ENCODE results near the gene DNAJB12. TPM values are rescaled to one million over a fixed set of nuclear protein-coding genes. Genes with fewer than 3 reads are reported as not detected.
"Not testable (repeated sequence)": the region's sequence is repeated elsewhere in the genome, so short reads cannot be mapped to it uniquely, and the experiment has no call there.

DNAJB12 gene
- total RNA-seq, 2 donors from 2014 or later, result 25.3 to 26.4 TPM

DNA sequence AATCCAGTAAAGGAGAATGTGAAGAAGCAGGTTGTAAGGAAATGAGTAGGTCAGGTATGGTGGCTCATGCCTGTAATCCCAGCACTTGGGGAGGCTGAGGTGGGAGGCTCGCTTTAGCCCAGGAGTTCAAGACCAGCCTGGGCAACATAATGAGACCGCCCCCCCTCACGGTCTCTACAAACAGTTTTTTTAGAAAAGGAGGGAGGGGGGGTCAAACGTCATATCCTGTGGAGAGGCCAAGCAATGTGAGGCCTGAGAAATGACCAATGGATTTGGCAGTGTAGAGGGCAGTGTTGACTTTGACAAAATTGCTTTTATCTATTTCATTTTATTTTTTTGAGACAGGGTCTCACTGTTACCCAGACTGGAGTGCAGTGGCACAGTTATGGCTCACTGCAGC, 2.3 kb upstream of the DNAJB12 start:
- intact Hi-C loops (cut with DNase I), result loop anchor here in 1 of 2 donors (10.0 kb wide), 1 partner anchor 1128 kb away; no protein-coding TSS in a partner anchor
- peak; percentile 8 for DNase-seq (ENCODE audit: low spot score)

DNA sequence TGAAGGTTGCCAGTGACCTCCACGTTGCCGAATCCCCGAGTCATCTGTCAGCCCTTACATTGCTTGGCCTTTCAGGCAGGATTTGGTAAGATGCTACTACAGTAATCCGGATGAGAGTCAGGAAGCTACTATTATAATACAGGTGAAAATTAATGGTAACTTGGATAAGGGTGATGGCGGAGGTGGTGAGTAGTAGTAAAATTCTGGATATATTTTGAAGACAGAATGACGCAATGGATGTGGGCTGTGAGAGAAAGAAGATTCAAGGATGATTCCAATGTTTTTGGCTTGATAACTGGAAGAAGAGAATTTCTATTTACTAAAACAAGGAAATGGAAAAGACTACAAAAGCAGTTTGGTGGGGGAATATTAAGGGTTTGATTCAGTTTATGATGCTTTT, 1.4 kb upstream of the DNAJB12 start:
- intact Hi-C loops (cut with DNase I), result loop anchor here in 1 of 2 donors (10.0 kb wide), 1 partner anchor 1129 kb away; no protein-coding TSS in a partner anchor
- peak; percentile 38 for DNase-seq (ENCODE audit: low spot score)

DNA sequence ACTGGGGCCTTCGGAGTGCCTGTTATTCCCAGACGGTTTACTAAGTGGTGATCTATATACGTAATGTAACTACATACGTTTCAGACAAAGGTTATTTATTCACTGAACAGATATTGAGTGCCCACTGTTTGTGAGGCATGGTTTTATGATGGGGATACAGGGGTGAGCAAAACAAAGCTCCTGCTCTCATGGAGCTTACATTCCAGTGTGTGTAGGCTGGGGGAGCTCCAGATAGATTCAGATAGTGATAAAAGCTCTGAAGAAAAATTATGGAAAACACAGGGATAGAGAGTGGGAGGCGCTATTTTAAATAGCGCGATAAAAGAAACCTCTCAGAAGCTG, 466 bp upstream of the DNAJB12 start:
- intact Hi-C loops (cut with DNase I), result loop anchor here in 1 of 2 donors (10.0 kb wide), 1 partner anchor 1130 kb away; no protein-coding TSS in a partner anchor
- DNase-seq (ENCODE audit: low spot score), result no peak

DNA sequence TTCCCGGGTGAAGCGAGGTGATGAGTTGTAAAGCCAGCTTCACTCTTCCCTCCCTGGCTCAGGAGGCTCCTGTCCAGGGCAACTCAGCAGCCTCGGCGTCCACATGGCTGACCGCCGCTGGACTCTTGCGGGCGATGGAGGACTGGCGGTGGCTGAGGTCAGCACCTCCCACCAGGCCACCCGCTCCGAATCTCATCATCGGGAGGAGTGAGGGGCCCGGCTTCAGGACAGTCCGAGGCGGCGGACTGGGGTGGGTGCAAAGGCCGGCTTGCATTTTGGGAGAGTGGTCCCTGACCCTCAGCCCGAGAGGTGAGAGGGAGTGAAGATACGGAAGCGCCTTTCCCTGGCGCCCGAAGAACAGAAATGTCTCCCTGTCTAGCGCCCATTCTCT, 759 bp downstream of the DNAJB12 start:
- DNase-seq (ENCODE audit: low spot score), result no peak
- intact Hi-C loops (cut with DNase I), result loop anchor here in 1 of 2 donors (10.0 kb wide), 1 partner anchor 1131 kb away; no protein-coding TSS in a partner anchor

DNA sequence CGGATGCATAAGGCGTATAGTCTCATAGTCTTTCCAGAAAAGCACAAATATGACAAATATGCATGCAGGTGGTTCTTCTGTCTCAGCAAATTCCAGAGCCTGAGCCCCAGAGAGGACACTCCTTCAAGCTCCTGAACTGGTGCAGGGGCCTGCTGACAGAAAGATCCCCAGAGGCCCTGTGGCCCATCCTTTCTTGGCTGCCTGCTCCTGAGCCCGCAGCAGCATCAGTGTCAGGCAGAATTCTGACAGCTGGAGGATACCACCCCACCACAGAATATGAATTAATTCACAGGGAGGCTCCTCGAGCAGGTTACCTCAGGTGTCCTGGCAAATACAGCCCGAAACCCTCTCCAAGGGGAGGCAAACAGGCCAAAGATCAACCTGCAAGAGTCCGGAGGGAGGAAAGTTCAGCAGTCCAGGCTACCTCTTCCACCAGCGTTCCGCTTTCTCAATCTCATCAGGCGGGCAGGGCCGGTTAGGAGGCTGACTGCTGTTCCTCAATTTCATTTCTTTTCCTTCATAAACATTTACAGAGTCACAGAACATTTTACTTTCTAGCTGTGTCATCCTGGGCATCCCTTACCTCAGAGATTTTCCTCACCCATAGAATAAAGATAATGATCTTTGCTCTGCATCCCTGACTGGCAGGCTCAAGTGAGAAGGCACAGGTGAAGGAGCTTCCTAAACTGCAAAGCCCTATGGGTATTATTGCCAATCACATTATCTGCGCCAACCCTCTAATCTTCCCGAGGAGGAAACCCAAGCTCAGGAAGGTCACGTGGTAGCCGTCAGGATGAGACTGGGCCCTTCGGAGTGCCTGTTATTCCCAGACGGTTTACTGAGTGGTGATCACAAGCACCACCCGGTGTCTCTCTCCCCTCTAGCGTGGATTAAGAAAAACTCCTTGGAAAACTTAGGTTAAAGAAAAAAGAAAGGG, 1.4 kb downstream of the DNAJB12 start:
- intact Hi-C loops (cut with DNase I), result loop anchor here in 1 of 2 donors (10.0 kb wide), 1 partner anchor 1132 kb away; no protein-coding TSS in a partner anchor
- DNase-seq (ENCODE audit: low spot score), result no peak

DNA sequence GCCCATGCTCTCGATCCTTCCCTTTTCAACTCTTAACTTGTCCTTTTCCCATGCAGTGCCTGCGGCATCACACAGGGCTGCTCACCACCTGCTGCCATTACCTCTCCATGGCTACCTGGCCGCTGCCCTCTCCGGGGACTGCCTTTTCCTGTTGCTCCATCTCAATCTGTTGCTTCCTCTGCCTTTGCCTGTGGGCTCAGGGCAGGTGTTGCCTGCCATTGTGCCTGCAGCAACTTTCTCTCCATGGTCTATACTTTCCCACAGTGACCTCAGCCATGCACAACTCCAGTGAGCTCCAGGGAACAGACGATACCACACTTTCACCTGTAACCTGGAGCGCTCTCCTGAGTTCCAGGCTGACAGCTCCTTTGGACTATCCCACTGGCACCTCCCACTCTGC, 3.2 kb downstream of the DNAJB12 start:
- intact Hi-C loops (cut with DNase I), result loop anchor here in 1 of 2 donors (10.0 kb wide), 1 partner anchor 1133 kb away; no protein-coding TSS in a partner anchor
- no peak for DNase-seq (ENCODE audit: low spot score)

DNA sequence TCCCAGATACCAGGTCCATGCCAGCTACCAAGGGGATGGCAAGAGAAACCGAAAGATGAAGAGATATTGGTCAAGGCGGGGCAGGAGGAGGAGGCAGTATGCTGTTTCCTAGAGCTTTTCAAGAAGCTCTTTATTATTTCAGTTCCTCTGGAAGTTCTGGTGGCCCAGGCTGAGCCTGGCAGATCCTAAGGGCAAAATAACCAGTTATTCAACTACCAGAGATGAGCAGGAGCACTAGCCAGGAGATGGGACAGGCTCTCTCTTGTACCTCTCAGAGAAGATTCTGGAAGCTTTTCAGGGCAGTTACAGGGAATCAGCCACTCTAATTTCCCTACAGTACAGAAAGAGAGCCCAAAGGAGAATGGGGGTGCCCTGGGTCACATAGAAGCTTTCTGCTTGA, 5.3 kb downstream of the DNAJB12 start:
- no peak for DNase-seq (ENCODE audit: low spot score)
- intact Hi-C loops (cut with DNase I), result no loop called here

DNA sequence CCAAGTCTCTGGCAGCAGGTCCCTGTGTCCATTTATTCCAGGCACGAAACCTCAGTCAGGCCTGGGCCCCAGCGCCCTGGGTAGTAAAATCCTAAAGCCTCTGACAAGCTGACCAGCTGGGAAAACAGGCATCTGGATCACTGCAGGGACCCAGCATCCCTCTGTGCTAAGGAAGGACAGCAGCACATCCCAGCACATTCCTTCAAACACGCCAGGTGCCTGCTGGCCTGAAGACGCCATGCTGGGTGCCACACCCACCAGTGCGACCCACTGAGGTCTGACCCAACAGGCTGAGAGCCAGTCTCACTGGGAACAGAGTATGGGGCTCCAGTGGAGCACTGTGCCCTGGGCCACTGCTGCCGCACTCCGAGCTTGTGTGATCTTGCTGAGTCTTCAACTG, 6.4 kb downstream of the DNAJB12 start:
- DNase-seq (ENCODE audit: low spot score), result no peak
- intact Hi-C loops (cut with DNase I), result no loop called here

DNA sequence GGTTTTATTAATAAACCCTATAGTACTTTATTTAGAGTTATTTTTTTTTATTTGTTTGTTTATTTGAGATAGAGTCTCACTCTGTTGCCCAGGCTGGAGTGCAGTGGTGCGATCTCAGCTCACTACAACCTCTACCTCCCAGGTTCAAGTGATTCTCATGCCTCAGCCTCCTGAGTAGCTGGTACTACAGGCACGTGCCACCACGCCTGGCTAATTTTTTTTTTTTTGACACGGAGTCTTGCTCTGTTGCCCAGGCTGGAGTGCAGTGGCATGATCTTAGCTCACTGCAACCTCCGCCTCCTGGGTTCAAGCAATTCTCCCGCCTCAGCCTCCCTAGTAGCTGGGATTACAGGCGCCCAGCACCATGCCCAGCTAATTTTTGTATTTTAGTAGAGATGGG, 8.6 kb downstream of the DNAJB12 start:
- DNase-seq (ENCODE audit: low spot score); intact Hi-C loops (cut with DNase I): not testable (repeated sequence)

DNA sequence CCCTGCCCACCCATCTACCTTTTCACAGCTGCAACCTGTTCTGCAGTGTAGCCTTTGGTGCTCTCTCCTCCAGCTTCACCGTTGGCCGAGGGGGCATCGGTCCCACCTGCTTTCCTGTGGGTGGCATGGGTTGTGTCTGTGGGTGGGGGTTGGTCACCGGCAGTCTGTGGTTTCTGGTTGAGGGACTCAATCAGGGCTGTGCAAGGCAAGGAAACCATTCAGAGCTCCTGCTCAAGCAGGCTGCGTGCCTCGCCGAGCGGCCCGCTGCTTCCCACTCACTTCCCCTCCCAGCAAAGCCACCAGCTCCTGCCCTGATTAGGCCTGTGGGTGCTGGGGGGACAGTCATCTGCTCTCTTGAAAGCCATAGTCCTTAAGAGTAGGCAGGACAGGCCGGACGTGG, 9.8 kb downstream of the DNAJB12 start:
- intact Hi-C loops (cut with DNase I), result no loop called here
- no peak for DNase-seq (ENCODE audit: low spot score)

DNA sequence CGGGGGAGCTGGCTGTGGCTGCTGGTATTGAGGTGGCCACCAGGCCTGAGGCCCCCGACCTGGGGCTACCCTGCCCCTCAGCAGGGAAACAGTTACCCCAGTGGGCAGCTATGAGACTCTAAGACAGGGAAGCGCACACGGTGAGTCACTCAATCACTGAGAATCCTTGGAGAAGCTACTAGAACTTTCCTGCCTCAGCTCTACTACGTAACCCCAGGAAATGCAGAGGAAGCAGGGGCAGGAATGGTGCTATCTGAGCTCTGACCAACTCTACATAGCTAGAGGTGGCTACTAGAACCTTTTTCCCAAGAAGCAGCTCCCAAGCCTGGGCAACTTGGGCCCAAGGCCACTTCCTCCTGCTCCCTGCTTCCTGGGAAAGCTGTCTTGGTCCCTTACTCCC, 11.8 kb downstream of the DNAJB12 start:
- intact Hi-C loops (cut with DNase I), result no loop called here
- no peak for DNase-seq (ENCODE audit: low spot score)

DNA sequence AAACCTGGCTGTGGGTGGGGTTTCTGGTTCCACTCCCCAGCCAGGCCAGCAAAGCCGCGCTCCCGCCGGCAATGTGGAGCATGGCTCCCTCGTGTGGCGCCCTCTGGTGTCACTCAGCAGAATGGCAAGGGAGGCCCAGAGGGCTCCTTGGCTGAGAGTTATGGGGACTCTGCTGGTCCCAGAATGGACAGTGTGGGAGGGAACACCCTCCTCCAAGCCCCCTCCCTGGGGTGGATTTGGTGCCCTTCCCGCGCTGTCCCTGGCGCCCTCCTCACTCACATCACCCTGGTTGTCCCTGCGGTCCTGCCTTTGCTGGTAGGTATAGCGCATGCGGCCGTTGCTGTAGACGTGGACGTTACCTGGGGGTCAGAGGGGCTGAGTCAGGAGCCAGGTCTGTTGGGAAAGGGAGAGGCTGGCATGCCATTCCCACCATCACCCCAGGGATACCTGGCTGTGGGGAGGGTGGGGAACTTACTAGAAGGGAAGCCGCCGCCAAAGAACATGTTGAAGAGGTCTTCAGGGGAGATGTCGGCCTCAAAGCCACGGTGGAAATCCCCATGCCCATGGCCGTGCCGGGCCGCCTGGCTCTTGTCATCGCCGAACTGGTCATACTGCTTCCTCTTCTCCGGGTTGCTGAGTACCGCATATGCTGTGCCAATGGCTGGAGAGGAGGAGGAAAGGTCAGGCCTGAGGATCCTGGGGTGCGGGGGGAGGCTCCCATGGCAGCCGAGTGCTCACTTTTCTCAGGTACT, 14.0 kb downstream of the DNAJB12 start:
- peak; percentile 92 for DNase-seq (ENCODE audit: low spot score)
- intact Hi-C loops (cut with DNase I), result no loop called here

DNA sequence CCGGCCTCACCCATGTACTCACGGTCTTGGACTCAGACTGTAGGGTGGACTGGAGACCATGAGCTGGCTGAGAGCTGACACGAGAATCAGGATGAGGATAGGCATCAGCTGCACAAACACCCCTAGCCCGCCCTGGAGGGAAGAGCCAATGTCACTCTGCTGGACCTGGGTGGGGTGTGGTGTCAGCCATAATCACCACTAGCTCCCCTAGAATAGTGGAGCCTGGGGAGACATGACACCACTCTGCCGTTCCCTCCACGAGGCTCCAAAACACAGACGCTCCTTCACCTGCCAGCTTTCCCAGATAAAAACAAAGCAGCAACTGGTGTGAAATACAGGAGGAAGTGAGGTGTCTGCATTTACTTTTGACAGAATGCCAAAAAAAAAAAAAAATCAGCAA, 16.5 kb downstream of the DNAJB12 start:
- no peak for DNase-seq (ENCODE audit: low spot score)
- intact Hi-C loops (cut with DNase I), result loop anchor here (5.0 to 10.0 kb wide), 5 partner anchors 113 to 383 kb away; partner anchors contain the start of genes ANAPC16 (in 1 of the 2), ASCC1 (in 1 of the 2) and CHST3 (in 1 of the 2)

DNA sequence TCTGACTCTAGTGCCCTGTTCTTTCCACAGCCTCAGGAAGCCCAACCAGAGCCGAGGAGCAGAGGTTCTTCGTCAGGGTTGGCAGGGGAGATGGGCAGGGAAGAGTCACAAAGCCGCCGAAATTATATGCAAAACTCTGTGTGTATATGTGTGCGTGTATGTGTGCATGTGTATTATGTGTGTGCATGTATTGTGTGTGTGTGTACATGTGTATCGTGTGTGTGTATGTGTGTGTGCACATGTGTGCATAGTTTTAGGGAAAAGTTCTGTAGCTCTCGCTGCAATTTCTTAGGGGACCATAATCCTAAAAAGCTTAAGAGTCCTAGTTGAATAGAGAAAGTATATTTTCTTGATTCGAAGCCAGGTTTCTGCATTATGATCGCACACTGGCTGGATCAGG, 17.0 kb downstream of the DNAJB12 start:
- no peak for DNase-seq (ENCODE audit: low spot score)
- intact Hi-C loops (cut with DNase I), result loop anchor here (5.0 to 10.0 kb wide), 5 partner anchors 113 to 383 kb away; partner anchors contain the start of genes ANAPC16 (in 1 of the 2), ASCC1 (in 1 of the 2) and CHST3 (in 1 of the 2)

DNA sequence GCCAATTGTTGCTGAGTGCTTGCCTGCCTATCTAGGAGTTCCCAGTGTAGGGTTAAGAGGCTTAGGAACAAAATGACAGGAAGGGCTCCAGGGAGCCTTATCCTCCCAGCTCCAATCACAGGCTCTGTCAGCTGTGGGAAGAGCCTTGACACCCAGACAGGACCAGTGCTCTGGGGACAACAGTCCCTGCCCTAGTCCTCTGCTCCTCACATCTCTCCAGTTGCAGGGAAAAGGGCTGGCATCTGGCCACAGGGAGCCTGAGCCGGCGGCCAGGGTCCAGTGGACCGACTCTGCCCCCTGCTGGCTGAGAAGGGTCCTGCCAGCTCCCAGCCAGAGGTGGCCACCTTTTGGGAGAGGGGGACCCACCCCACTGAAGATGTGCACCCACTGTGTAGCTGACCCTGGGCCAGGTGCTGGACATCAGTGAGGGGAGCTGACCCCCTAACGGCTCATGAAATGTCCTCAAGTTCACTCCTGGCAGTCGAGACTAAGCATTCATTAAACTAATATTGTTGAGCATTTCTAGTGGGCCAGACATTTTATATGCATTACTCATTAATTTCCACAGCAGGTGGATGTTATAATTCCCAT, 17.6 kb downstream of the DNAJB12 start:
- intact Hi-C loops (cut with DNase I), result loop anchor here (5.0 to 10.0 kb wide), 5 partner anchors 112 to 382 kb away; partner anchors contain the start of genes ANAPC16 (in 1 of the 2), ASCC1 (in 1 of the 2) and CHST3 (in 1 of the 2)
- DNase-seq (ENCODE audit: low spot score), result peak; percentile 95

DNA sequence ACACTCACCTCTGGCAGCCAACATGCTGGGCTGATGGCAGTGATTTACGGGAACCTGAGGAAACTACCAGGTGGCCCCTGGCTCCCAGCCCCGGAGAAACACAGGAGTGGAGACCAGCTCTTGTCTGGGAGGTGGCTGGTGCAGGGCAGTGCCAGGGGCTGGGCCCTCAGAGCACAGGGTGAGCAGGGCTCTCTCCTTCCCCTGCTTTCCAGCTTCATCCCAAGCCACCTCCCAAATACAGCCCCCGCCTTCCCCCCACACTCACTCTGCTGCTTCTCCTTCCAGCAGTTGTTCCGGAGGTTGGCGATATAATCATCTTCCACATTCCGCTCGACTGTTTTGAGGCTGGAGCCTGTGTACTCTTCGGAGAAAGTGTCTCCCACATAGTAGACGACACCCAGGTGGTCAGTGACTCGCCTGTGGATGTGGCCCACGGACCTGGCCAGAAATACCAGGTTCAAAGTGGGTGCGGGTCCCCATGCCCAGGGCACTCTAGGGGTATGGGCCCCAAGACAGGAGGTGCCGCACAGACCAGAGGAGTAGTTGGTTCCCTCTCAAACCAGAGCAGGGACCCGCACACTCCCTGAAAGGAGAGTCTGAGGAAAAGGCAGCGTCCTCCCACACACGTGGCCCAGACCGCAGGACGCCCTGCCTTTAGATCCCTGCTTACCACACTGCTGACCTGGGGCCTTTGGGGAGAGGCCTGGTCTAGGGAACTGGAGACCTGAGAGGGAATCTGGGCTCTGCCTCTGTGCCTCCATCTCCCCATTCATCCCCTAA, 18.3 kb downstream of the DNAJB12 start:
- intact Hi-C loops (cut with DNase I), result loop anchor here (5.0 to 10.0 kb wide), 5 partner anchors 112 to 382 kb away; partner anchors contain the start of genes ANAPC16 (in 1 of the 2), ASCC1 (in 1 of the 2) and CHST3 (in 1 of the 2)
- no peak for DNase-seq (ENCODE audit: low spot score)

DNA sequence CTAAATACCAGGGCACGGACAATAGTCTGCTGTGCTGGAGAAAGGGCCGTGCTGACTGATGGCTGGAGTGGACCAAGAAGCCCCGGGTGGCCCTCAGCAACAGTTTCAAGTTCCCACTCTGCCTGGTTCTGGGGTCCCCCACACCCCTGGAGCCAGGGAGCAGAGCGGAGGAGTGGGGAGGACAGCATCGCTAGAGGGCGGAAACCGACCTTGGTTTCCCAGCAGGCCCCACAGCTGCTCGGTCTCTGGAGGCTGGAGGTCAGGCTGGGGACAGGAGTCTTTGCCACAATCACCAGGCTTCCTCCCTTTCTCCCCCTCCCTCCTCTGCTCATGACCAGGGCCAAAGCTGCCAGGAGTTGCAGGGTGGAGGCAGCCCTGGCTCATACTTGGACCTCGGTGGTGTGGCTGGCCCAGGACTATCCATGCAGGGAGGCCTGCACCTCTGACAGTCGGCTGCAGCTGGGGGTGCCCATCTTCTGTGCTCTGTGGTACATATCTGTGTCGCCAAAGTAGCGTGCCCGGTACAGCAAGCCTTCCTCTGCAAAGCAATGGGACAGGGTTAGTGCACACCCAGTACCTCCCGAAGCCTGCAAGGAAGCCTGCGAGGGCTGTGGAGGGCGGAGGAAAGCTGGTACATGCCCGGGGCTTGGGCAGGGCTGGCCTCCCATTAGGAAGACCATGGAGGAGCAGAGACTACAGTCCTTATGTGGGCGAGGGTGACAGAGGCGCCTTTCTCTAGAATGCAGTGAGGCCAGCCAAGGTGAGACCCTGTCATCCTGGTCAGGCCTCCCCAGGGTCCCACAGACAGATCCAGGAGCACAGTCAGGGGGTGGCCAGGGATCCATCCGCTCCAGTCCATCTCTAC, 19.1 kb downstream of the DNAJB12 start:
- DNase-seq (ENCODE audit: low spot score), result peak; percentile 92

More for the DNA sequence above, 19.1 kb downstream of the DNAJB12 start:
- intact Hi-C loops (cut with DNase I), result loop anchor here (5.0 to 10.0 kb wide), 5 partner anchors 111 to 381 kb away; partner anchors contain the start of genes ANAPC16 (in 1 of the 2), ASCC1 (in 1 of the 2) and CHST3 (in 1 of the 2)

Measured in posterior vena cava (tissue), 2 donors.